ENCODE results near the gene ATP1A3.
"Not testable (repeated sequence)": the region's sequence is repeated elsewhere in the genome, so short reads cannot be mapped to it uniquely, and the experiment has no call there.

Gene ATP1A3

GRCh38 chr19:41993612-41994483 is at the start of gene ATP1A3:
TSS of gene ATP1A3 (minus strand) at chr19:41994230. CDS start at chr19:41994076, 154 bp downstream.
- ATAC-seq (peak; percentile 79), DNase-seq (peak; percentile 68)
- H3K9me3 Mint-ChIP-seq, result no peaks in the 10 kb centered on the region
- H3K27ac Mint-ChIP-seq, result peak within 1 kb of the TSS in 1 of 2 donors; percentile 19
- peak within 1 kb of the TSS; percentile 84 to 85 for H3K4me3 Mint-ChIP-seq
- H3K4me1 Mint-ChIP-seq, result peaks cover 31% of the 10 kb centered on the region
- peaks cover 39% of the 10 kb centered on the region for H3K27me3 Mint-ChIP-seq

GRCh38 chr19:42042455-42043170 is 48.6 kb upstream of the ATP1A3 start:
- Mint-ChIP-seq H3K9me3 (no peaks in the 10 kb centered on the region), H3K27ac (no peak overlapping the region), H3K4me3 (no peak overlapping the region), H3K4me1 (no peaks in the 10 kb centered on the region), H3K27me3 (no peaks in the 10 kb centered on the region)
- ATAC-seq, result no peak
- DNase-seq, result no peak

GRCh38 chr19:42040491-42040890 is 46.5 kb upstream of the ATP1A3 start:
- not testable (repeated sequence) for H3K9me3 Mint-ChIP-seq, H3K4me3 Mint-ChIP-seq, ATAC-seq, DNase-seq, H3K27ac Mint-ChIP-seq, H3K4me1 Mint-ChIP-seq, H3K27me3 Mint-ChIP-seq

- ATAC-seq, result no peak
- Mint-ChIP-seq H3K4me3 (no peak overlapping the region), H3K27ac (no peak overlapping the region), H3K27me3 (no peaks in the 10 kb centered on the region), H3K9me3 (no peaks in the 10 kb centered on the region), H3K4me1 (peaks cover 1% of the 10 kb centered on the region)
- DNase-seq, result no peak
These were observed 46.0 kb upstream of the ATP1A3 start for GRCh38 chr19:42040031-42040430.

GRCh38 chr19:42038666-42039065 is 44.6 kb upstream of the ATP1A3 start:
- peaks cover 9% of the 10 kb centered on the region for H3K27me3 Mint-ChIP-seq
- no peaks in the 10 kb centered on the region for H3K9me3 Mint-ChIP-seq
- peaks cover 9% of the 10 kb centered on the region for H3K4me1 Mint-ChIP-seq
- no peak overlapping the region for H3K27ac Mint-ChIP-seq
- DNase-seq, result no peak
- ATAC-seq, result no peak
- no peak overlapping the region for H3K4me3 Mint-ChIP-seq

- peaks cover 9% of the 10 kb centered on the region for H3K27me3 Mint-ChIP-seq
- no peak for ATAC-seq
- DNase-seq, result no peak
- H3K4me3 Mint-ChIP-seq, result no peak overlapping the region
- peaks cover 9% of the 10 kb centered on the region for H3K4me1 Mint-ChIP-seq
- H3K27ac Mint-ChIP-seq, result no peak overlapping the region
- H3K9me3 Mint-ChIP-seq, result no peaks in the 10 kb centered on the region
These were observed 43.6 kb upstream of the ATP1A3 start for GRCh38 chr19:42037649-42038048.

- H3K27ac Mint-ChIP-seq, result peak overlapping the region in 1 of 2 donors; percentile 91
- peak; percentile 63 to 66 for DNase-seq
- not testable (repeated sequence) for H3K4me1 Mint-ChIP-seq
These were observed 40.8 kb upstream of the ATP1A3 start for GRCh38 chr19:42034640-42035391.

GRCh38 chr19:42033413-42033812 is 39.4 kb upstream of the ATP1A3 start:
- peaks cover 9% of the 10 kb centered on the region for H3K4me1 Mint-ChIP-seq
- H3K27me3 Mint-ChIP-seq, result peaks cover 9% of the 10 kb centered on the region
- H3K27ac Mint-ChIP-seq, result no peak overlapping the region
- no peaks in the 10 kb centered on the region for H3K9me3 Mint-ChIP-seq
- no peak for ATAC-seq
- H3K4me3 Mint-ChIP-seq, result no peak overlapping the region
- no peak for DNase-seq

More at GRCh38 chr19:42034640-42035391, 40.8 kb upstream of the ATP1A3 start:
- H3K4me3 Mint-ChIP-seq, result peak overlapping the region in 1 of 2 donors; percentile 53
- not testable (repeated sequence) for H3K27me3 Mint-ChIP-seq, H3K9me3 Mint-ChIP-seq
- peak; percentile 95 for ATAC-seq

- Mint-ChIP-seq H3K4me3 (no peak overlapping the region), H3K27ac (no peak overlapping the region), H3K27me3 (peaks cover 9% of the 10 kb centered on the region), H3K9me3 (no peaks in the 10 kb centered on the region), H3K4me1 (peaks cover 9% of the 10 kb centered on the region)
- ATAC-seq (no peak), DNase-seq (no peak)
These were observed 38.4 kb upstream of the ATP1A3 start for GRCh38 chr19:42032431-42032830.

- peaks cover 9% of the 10 kb centered on the region for H3K27me3 Mint-ChIP-seq
- peaks cover 9% of the 10 kb centered on the region for H3K4me1 Mint-ChIP-seq
- no peak overlapping the region for H3K4me3 Mint-ChIP-seq
- no peaks in the 10 kb centered on the region for H3K9me3 Mint-ChIP-seq
- no peak overlapping the region for H3K27ac Mint-ChIP-seq
- no peak for ATAC-seq
- no peak for DNase-seq
These were observed 36.8 kb upstream of the ATP1A3 start for GRCh38 chr19:42030645-42031440.

- DNase-seq (peak; percentile 28 to 33), ATAC-seq (no peak)
- H3K27me3 Mint-ChIP-seq, result peaks cover 13% of the 10 kb centered on the region
- H3K27ac Mint-ChIP-seq, result no peak overlapping the region
- H3K4me1 Mint-ChIP-seq, result no peaks in the 10 kb centered on the region
- no peaks in the 10 kb centered on the region for H3K9me3 Mint-ChIP-seq
- no peak overlapping the region for H3K4me3 Mint-ChIP-seq
These were observed 34.5 kb upstream of the ATP1A3 start for GRCh38 chr19:42028304-42029216.

GRCh38 chr19:42024622-42025111 is 30.6 kb upstream of the ATP1A3 start:
- ATAC-seq (no peak), DNase-seq (no peak)
- H3K4me3 Mint-ChIP-seq, result no peak overlapping the region
- H3K4me1 Mint-ChIP-seq, result peaks cover 7% of the 10 kb centered on the region
- H3K27ac Mint-ChIP-seq, result no peak overlapping the region
- no peaks in the 10 kb centered on the region for H3K9me3 Mint-ChIP-seq
- peaks cover 21% of the 10 kb centered on the region for H3K27me3 Mint-ChIP-seq

- Mint-ChIP-seq H3K9me3 (no peaks in the 10 kb centered on the region), H3K4me1 (peaks cover 11% of the 10 kb centered on the region), H3K27me3 (peaks cover 21% of the 10 kb centered on the region), H3K27ac (peak overlapping the region in 1 of 2 donors; percentile 6), H3K4me3 (no peak overlapping the region)
- no peak for ATAC-seq
- DNase-seq, result no peak
These were observed 29.9 kb upstream of the ATP1A3 start for GRCh38 chr19:42023943-42024260.
